IMR-90 (cell line): ENCODE measurements around the gene ZNF57. TPM values are rescaled to one million over a fixed set of nuclear protein-coding genes. Genes with fewer than 3 reads are reported as not detected.

ENCODE experiments used
- ATAC-seq: fragments of 200-7000 bp; cut with Tn5 transposase; 2 replicates; pipeline ENCODE4 v1.9.1; 2020; ENCODE audit warnings: low read depth, mild to moderate bottlenecking, moderate library complexity
- BruUV-seq: library from RNA; stranded (reverse); fragments of 400-500 nt; replicated peaks from 2 replicates; lab custom pipeline; 2021; lab: Mats Ljungman, UMichigan
- CTCF ChIA-PET: fragments of 300-600 bp; formaldehyde crosslinking; extraction: SDS; loops from one replicate; lab custom pipeline; 2021; ENCODE audit warnings: antibody characterized with exemption; lab: Yijun Ruan, JAX
- POLR2A ChIA-PET: fragments of 300-600 bp; sonication (Branson Sonifier 250); formaldehyde crosslinking; loops from one replicate; lab custom pipeline; 2022; ENCODE audit warnings: antibody characterized with exemption; ENCODE audit not compliant: unreplicated experiment; lab: Charles Lee
- DNase-seq: peaks from one replicate; pipeline ENCODE4 v3.0.0; 2013
- H2AFZ ChIP-seq: replicated peaks from 2 replicates; pipeline ENCODE3; 2013; ENCODE audit warnings: low read length, mild to moderate bottlenecking; ENCODE audit not compliant: poor library complexity
- H2AK5ac ChIP-seq: 2 replicates; pipeline ENCODE4 v1.6.1; 2013; ENCODE audit warnings: low read depth, low read length, inconsistent platforms
- H2AK9ac ChIP-seq: replicated peaks from 2 replicates; pipeline ENCODE3; 2013; ENCODE audit warnings: mild to moderate bottlenecking, low read depth, low read length, moderate library complexity; ENCODE audit not compliant: poor library complexity
- H2BK120ac ChIP-seq: 2 replicates; pipeline ENCODE4 v1.6.1; 2013; ENCODE audit warnings: low read depth, low read length, inconsistent platforms
- H2BK15ac ChIP-seq: 3 replicates; pipeline ENCODE4 v1.6.1; 2013; ENCODE audit warnings: low read depth, low read length, inconsistent platforms
- H2BK20ac ChIP-seq: 2 replicates; pipeline ENCODE4 v1.6.1; 2013; ENCODE audit warnings: low read depth, mild to moderate bottlenecking, inconsistent platforms, low read length, moderate library complexity
- H2BK5ac ChIP-seq: 2 replicates; pipeline ENCODE4 v1.6.1; 2013; ENCODE audit warnings: mild to moderate bottlenecking, low read depth, low read length, inconsistent platforms; ENCODE audit not compliant: poor library complexity, severe bottlenecking
- H3K14ac ChIP-seq: replicated peaks from 2 replicates; pipeline ENCODE4 v1.6.1; 2013; ENCODE audit warnings: low read depth, low read length, inconsistent platforms
- H3K18ac ChIP-seq: 2 replicates; pipeline ENCODE4 v1.6.1; 2013; ENCODE audit warnings: low read depth, low read length, control low read depth
- H3K23ac ChIP-seq: 2 replicates; pipeline ENCODE4 v1.6.1; 2013; ENCODE audit warnings: low read depth, low read length, inconsistent platforms
- H3K27ac ChIP-seq: 2 replicates; pipeline ENCODE4 v1.5.1; 2013; ENCODE audit warnings: mild to moderate bottlenecking, control low read depth, low read length; ENCODE audit not compliant: insufficient read depth
- H3K27me3 ChIP-seq: 2 replicates; pipeline ENCODE4 v1.6.1; 2013; ENCODE audit warnings: low read length; ENCODE audit not compliant: control insufficient read depth, insufficient read depth
- H3K36me3 ChIP-seq: 2 replicates; pipeline ENCODE4 v1.6.1; 2013; ENCODE audit warnings: low read length, mixed read lengths; ENCODE audit not compliant: control insufficient read depth, insufficient read depth
- H3K4ac ChIP-seq: 2 replicates; pipeline ENCODE4 v1.6.1; 2013; ENCODE audit warnings: low read depth, low read length, inconsistent platforms
- H3K4me1 ChIP-seq: 2 replicates; pipeline ENCODE4 v1.6.1; 2013; ENCODE audit warnings: low read length, mixed read lengths; ENCODE audit not compliant: control insufficient read depth, insufficient read depth
- H3K4me2 ChIP-seq: 2 replicates; pipeline ENCODE4 v1.6.1; 2013; ENCODE audit warnings: low read depth, mild to moderate bottlenecking, control low read depth, low read length, moderate library complexity
- H3K4me3 ChIP-seq: 2 replicates; pipeline ENCODE4 v1.5.1; 2013; ENCODE audit warnings: low read depth, mild to moderate bottlenecking, control low read depth, low read length, moderate library complexity; ENCODE audit not compliant: insufficient read depth
- H3K56ac ChIP-seq: 2 replicates; pipeline ENCODE4 v1.6.1; 2013; ENCODE audit warnings: low read length, inconsistent platforms; ENCODE audit not compliant: insufficient read depth; ENCODE audit errors: extremely low read depth
- H3K79me1 ChIP-seq, 2 experiments: 2 replicates each; pipeline ENCODE4 v1.6.1; 2013; ENCODE audit warnings: low read length in 2 of 2, inconsistent platforms in 1 of 2, low read depth in 1 of 2
- H3K9ac ChIP-seq: 2 replicates; pipeline ENCODE4 v1.6.1; 2013; ENCODE audit warnings: low read depth, low read length, control low read depth
- H3K9me1 ChIP-seq: 2 replicates; pipeline ENCODE4 v1.6.1; 2013; ENCODE audit warnings: low read length, inconsistent platforms; ENCODE audit not compliant: insufficient read depth
- H3K9me3 ChIP-seq: 2 replicates; pipeline ENCODE4 v1.6.1; 2013; ENCODE audit warnings: low read length; ENCODE audit not compliant: control insufficient read depth, insufficient read depth
- H4K20me1 ChIP-seq: 2 replicates; pipeline ENCODE4 v1.6.1; 2013; ENCODE audit warnings: low read length, inconsistent platforms; ENCODE audit not compliant: insufficient read depth
- H4K5ac ChIP-seq: 2 replicates; pipeline ENCODE4 v1.6.1; 2013; ENCODE audit warnings: mild to moderate bottlenecking, low read depth, low read length, control low read depth
- H4K8ac ChIP-seq, 2 experiments: 2 replicates each; pipeline ENCODE4 v1.6.1; 2013; ENCODE audit warnings: low read depth in 2 of 2, low read length in 2 of 2, control low read depth in 1 of 2, inconsistent platforms in 1 of 2
- H4K91ac ChIP-seq: 2 replicates; pipeline ENCODE4 v1.6.1; 2013; ENCODE audit warnings: low read depth, low read length, inconsistent platforms; ENCODE audit not compliant: insufficient read depth
- BHLHE40 ChIP-seq: fragments of 150-350 bp; IDR thresholded peaks from 2 replicates; pipeline ENCODE4 v1.6.1; 2016; ENCODE audit warnings: mild to moderate bottlenecking, low read depth, low read length
- CHD1 ChIP-seq: IDR thresholded peaks from 2 replicates; pipeline ENCODE4 v1.6.1; 2012; ENCODE audit warnings: low read depth, low read length, improper control_type of control experiment
- ELK1 ChIP-seq: fragments of 150-350 bp; IDR thresholded peaks from 2 replicates; pipeline ENCODE4 v1.6.1; 2016; ENCODE audit warnings: low read depth, mild to moderate bottlenecking, low read length, moderate library complexity, borderline replicate concordance
- FOS ChIP-seq: fragments of 150-350 bp; IDR thresholded peaks from 2 replicates; pipeline ENCODE4 v1.6.1; 2016; ENCODE audit warnings: low read depth, low read length
- MAZ ChIP-seq: IDR thresholded peaks from 2 replicates; pipeline ENCODE4 v1.6.1; 2012; ENCODE audit warnings: low read depth, mild to moderate bottlenecking, low read length, improper control_type of control experiment, moderate library complexity, borderline replicate concordance
- MXI1 ChIP-seq: IDR thresholded peaks from 2 replicates; pipeline ENCODE4 v1.6.1; 2012; ENCODE audit warnings: low read depth, mild to moderate bottlenecking, low read length, moderate library complexity, borderline replicate concordance
- RCOR1 ChIP-seq: IDR thresholded peaks from 2 replicates; pipeline ENCODE4 v1.6.1; 2012; ENCODE audit warnings: mild to moderate bottlenecking, low read length, improper control_type of control experiment; ENCODE audit not compliant: insufficient replicate concordance
- SMC3 ChIP-seq: fragments of 150-350 bp; IDR thresholded peaks from 2 replicates; pipeline ENCODE4 v1.6.1; 2016; ENCODE audit warnings: low read depth, mild to moderate bottlenecking, antibody characterized with exemption, low read length, moderate library complexity
- USF2 ChIP-seq: fragments of 150-350 bp; IDR thresholded peaks from 2 replicates; pipeline ENCODE4 v1.6.1; 2017; ENCODE audit warnings: mild to moderate bottlenecking, antibody characterized with exemption, low read length, low read depth
- WGBS, 2 experiments: methylation state at CpG; one replicate each; pipeline versions ENCODE4 v1.1.5 to v1.1.7; 2013; ENCODE audit warnings: missing lambda C conversion rate in 2 of 2; ENCODE audit not compliant: insufficient read length in 1 of 2; ENCODE audit errors: extremely low coverage in 2 of 2; 5-methylcytosine and 5-hydroxymethylcytosine counted together
- dilution Hi-C: fragments of 300-500 bp; cut with HindIII; formaldehyde crosslinking; loops from one replicate; pipeline ENCODE4 v1.14.3; 2018; ENCODE audit warnings: low sequenced_read_pairs; ENCODE audit not compliant: unreplicated experiment
- in situ Hi-C: fragments of 300-500 bp; cut with MboI; formaldehyde crosslinking; loops from 3 replicates; pipeline ENCODE4 v1.14.3; 2019; ENCODE audit warnings: low sequenced_read_pairs, inconsistent platforms, mixed read lengths
- intact Hi-C: fragments of 100-400 bp; cut with micrococcal nuclease; formaldehyde crosslinking; loops from 2 replicates; pipeline ENCODE4 v1.10.0; 2022
- polyA plus RNA-seq, 3 experiments: library from polyadenylated mRNA; depleted of rRNA; stranded (reverse); fragments of >200 nt; gene quantifications; 2 replicates each; pipeline ENCODE4 v1.2.3, GENCODE V29; 2012; ENCODE audit warnings: low replicate concordance in 1 of 3
- total RNA-seq: library from RNA; depleted of rRNA; stranded (reverse); fragments of >200 nt; gene quantifications from 2 replicates; pipeline ENCODE4 v1.2.3, GENCODE V29; 2012

Gene ZNF57
- total and polyA plus RNA-seq, 2 of the 4 experiments (the other 2 are of a cell fraction) = 2.2 to 8.6 TPM

GRCh38 chr19:2944403-2944774, 43.7 kb downstream of the ZNF57 start:
- Histone ChIP-seq H3K4me1 (peaks cover 3% of the 10 kb centered on the region; the same call in 1 of the 2 replicates), H3K9me1 (peaks cover 4% of the 10 kb centered on the region), H2BK15ac (no peak overlapping the region), H3K79me1 (peaks cover 8 to 31% of the 10 kb centered on the region in 2 experiments), H3K36me3 (peaks cover 2% of the 10 kb centered on the region; the same call in 1 of the 2 replicates), H3K27ac (peak overlapping the region; percentile 12; the same call in 1 of the 2 replicates), H4K20me1 (no peaks in the 10 kb centered on the region; the same call in 1 of the 2 replicates), H3K9ac (peak overlapping the region; percentile 73), H3K23ac (peak overlapping the region; percentile 75; the same call in 1 of the 2 replicates), H3K27me3 (no peaks in the 10 kb centered on the region), H3K14ac (0 out of 2 replicates have a peak overlapping the region, but pooled peaks have one; percentile 9), H3K18ac (no peak overlapping the region), H4K91ac (no peak overlapping the region), H2BK20ac (no peak overlapping the region), H3K9me3 (no peaks in the 10 kb centered on the region), H2BK120ac (no peak overlapping the region), H4K5ac (no peak overlapping the region), H2AK9ac (peak overlapping the region; percentile 90), H3K4me3 (peak overlapping the region; percentile 87), H3K4me2 (peak overlapping the region; percentile 92), H4K8ac (peak overlapping the region in 1 of 2 experiments; percentile 62; a peak in 1 of 4 replicates), H3K56ac (no peak overlapping the region), H2AK5ac (no peak overlapping the region), H2BK5ac (no peak overlapping the region), H2AFZ (peak overlapping the region; percentile 95), H3K4ac (0 out of 2 replicates have a peak overlapping the region, but pooled peaks have one; percentile 10)
- ChIA-PET POLR2A (no interaction called here), CTCF (no interaction called here)
- ATAC-seq (peak; percentile 30), DNase-seq (no peak)
- TF ChIP-seq ELK1 = no peak
- TF ChIP-seq RCOR1 = no peak
- TF ChIP-seq BHLHE40 = no peak
- TF ChIP-seq MXI1 = no peak
- no peak for TF ChIP-seq FOS
- no peak for TF ChIP-seq CHD1
- TF ChIP-seq USF2 = no peak
- TF ChIP-seq MAZ = no peak
- no peak for TF ChIP-seq SMC3
- WGBS, 2 experiments = 1% methylated on average over 20 of the region's 23 CpGs; no CpG with 5 or more reads in 1 of the 2 experiments
- dilution Hi-C loops = no loop called here
- intact Hi-C loops = loop anchor here (2.0 kb wide), 1 partner anchor 44 kb away; the partner anchor contains the start of gene ZNF57
- in situ Hi-C loops = no loop called here
- BruUV-seq = no TSS peak
